Hematopoietic multipotent progenitor cell treated with erythropoietin and hydrocortisone succinate and interleukin-3 and kit ligand, for 17 days (in vitro differentiated cells): ENCODE data around the gene RDX.
"Not testable (repeated sequence)": the region's sequence is repeated elsewhere in the genome, so short reads cannot be mapped to it uniquely, and the experiment has no call there.

Experiments
- DNase-seq: peaks from one replicate; pipeline ENCODE4 v3.0.0-alpha.2; 2015; ENCODE audit warnings: low spot score

Gene RDX

DNA sequence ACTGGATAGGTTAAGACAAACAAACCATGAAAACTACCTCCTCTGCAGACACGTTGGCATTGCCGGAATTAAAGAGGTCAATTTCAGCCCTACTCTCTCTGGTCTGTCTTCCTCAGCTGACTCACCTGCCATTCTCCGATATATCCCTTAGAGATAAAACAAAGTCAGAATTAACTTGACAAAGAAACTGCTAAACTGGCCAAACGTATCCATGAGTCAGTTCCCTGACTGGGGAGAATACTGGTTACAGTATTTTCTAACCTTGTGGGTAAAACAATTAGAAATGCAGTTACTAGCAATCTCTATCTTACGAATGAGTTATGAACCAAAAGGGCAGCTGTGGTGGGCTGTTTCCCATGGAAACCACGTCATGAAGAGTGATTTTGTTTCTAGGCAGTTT is 96.2 kb downstream of the RDX start:
- DNase-seq, result no peak

DNA sequence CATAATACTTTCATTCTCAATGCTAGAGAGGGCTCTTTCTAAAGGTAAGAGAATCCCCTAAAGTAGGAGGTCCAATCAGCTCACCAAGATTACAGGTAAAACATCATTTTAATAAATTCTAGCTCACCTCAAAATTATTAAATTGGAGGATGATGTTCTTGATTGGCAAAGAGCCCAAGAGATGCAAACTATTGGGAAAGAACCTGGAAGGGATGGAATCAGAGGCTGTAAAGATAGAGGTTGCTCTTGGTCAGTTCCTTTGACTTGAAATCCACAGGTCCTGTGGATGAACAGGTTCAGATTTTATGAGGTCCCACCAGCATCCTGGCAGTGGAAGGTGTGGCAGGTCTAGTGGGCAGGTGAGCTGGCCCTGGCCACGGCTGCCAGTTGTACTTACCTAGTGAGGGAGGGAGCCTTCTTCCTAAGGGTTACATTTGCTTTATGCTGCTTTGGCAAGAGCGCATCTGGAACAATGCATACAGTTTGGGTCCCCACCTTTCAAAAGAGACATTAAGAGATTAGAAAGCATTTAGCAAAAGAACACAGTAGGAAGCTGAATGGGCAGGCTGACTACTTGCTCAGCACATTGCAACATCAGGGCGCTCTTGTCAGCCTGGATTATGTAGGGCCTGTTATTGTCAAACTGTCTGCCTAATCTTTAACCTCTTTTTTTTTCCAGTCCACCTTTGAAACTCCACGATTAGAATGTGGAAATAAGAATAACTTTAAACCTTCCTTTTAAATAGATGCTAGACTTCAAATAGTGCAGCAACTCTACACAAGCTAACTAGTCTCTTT is 97.0 kb downstream of the RDX start:
- DNase-seq, result no peak

DNA sequence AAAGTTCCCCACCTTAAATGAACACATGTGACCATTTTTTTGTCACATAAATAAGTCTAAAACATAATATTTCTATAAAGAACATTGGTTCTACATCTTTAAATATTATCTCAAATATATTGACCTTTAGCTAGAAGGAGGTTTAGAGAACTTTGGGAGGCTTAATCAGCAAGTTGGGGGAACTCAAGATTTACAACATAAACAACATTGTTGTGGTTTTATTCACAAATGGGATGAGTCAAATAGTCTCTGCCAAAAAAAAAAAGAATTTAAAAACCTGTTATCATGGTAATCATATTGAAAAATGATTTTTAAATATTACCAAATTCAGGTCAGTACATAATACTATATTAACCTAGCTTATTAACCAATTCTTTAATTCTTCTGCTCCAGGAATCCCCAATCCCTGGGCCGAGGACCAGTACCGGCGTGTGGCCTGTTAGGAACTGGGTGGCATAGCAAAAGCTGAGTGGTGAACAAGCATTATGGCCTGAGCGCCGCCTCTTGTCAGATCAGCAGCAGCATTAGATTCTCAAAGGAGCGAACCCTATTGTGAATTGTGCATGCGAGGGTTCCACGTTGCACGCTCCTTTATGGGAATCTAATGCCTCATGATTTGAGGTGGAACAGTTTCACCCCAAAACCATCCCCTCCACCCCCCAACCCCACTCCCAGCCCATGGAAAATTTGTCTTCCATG is 98.2 kb downstream of the RDX start:
- no peak for DNase-seq

DNA sequence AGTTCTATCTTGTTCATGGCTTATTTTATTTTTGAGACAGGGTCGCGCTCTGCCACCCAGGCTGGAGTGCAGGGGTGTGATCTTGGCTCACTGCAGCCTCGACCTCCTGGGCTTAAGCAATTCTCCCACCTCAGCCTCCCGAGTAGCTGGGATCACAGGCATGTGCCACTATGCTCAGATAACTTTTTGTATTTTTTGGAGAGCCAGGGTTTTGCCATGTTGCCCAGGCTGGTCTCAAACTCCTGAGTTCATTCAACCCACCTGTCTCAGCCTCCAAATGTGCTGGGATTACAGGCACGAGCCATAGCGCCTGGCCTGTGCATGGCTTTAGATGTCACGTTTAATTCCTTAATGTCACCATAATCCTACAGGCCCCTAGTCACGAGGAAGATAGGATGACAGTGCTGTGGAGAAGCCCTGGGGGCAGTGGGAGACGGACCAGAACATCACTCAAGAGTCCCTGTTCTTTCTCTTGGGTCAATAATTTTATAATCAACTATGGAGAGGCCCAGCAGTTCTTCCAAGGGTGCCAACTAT is 99.5 kb downstream of the RDX start:
- no peak for DNase-seq

DNA sequence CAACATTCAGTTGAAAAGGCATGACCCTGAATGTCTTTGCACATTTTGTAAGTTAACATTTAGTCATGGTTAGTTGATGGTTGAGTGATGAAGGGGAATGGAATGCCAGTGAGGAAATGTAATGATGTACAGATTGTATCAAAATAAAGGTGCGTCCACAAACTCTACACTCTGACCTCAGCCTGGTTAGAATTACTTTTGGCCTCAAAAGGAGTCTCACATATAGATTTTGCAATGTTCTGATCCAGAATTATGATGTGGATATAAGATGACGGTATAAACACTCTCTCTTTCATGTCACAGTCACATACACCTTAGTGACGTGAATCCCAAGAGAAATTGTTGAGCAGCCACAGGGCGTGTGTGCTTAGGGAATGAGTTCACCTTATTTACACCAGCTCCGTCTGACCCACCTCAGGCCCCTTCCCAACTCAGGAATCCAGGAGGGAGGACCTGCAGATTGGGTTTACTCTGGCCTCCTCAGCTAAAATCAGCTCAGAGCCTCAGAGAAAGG is 100.1 kb downstream of the RDX start:
- DNase-seq, result no peak

DNA sequence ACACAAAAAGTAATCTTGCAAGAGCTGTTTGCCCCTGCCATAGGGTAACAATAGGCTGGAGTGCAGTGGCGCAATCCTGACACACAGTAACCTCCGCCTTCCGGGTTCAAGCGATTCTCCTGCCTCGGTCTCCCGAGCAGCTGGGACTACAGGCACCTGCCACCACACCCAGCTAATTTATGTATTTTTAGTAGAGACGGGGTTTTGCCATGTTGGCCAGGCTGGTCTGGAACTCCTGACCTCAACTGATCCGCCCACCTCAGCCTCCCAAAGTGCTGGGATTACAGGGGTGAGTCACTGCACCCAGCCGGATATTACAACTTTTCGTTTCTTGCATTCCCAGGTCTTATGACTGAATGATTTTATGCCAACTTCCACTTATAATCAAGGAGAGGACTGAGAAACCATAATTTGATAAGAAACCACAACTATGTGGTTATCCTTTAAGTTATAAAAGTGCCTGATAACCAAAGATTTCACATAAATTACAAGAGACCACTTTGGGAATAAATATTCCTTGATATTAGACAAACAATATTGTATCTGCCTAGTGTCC is 102.1 kb downstream of the RDX start:
- not testable (repeated sequence) for DNase-seq

DNA sequence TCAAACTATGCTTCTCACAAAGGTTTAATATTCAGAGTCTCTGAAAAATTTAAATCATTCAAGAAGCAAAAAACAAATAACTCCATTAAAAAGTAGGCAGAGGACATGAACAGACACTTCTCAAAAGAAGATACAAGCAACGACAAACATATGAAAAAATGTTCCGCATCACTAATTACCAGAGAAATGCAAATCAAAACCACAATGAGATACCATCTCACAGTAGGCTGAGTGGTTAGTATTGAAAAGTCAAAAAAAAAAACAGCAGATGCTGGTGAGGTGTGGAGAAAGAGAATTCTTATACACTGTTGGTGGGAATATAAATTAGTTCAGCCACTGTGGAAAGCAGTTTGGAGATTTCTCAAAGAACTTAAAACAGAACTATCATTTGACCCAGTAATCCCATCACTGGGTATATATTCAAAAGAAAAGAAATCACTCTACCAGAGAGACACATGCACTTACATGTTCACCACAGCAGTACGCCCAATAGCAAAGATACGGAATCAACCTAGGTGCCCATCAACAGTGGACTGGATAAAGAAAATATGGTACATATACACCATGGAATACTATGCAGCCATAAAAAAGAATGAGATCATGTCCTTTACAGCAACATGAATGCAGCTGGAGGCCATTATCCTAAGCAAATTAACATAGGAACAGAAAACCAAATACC is 103.7 kb downstream of the RDX start:
- DNase-seq, result not testable (repeated sequence)

DNA sequence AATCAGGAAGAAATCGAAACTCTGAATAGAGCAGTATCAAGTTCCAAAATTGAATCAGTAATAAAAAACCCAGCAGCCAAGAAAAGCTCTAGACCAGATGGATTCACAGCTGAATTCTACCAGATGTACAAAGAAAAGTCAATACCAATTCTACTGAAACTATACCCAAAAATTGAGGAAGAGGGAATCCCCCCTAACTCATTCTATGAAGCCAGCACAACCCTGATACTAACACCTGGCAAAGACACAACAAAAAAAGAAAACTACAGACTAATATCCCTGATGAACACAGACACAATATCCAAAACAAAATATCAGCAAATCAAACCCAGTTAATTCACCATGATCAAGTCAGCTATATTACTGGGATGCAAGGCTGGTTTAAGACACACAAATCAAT is 105.5 kb downstream of the RDX start:
- DNase-seq, result no peak

DNA sequence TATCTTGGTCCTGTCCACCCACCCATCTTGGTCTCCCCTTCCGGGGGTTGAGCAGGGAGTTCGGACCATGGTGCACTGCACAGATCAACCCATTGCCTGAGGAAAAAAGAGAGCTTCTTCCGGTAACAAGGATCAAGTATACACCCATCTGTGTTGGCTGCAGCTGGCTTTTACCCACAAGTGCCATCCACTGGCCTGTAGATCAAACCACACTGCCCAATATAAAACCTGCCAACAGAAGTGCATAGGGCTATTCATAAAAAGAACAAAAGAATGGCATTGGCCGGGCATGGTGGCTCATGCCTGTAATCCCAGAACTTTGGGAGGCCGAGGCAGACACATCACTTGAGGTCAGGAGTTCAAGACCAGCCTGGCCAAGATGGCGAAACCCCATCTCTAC is 108.7 kb downstream of the RDX start:
- DNase-seq, result no peak

DNA sequence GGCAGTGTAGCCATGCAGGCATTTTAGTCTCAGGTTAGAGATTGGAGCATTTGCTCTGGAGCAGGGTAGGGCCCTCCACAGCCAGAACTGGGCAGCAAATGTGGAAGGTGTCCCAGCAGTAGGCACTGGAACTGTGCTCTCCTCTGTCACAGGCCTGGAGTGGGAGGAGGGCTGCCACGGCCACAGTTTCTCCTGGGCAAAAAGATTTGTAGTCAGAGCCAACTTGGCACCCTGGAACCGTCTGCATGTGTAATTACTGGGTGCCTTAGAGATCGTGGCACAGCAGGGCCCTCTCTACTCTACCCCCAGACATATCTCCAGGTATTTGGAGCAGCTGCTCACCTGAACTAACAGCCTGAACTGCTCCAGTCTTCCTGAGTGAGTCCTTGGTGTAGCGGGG is 109.5 kb downstream of the RDX start:
- DNase-seq, result no peak

DNA sequence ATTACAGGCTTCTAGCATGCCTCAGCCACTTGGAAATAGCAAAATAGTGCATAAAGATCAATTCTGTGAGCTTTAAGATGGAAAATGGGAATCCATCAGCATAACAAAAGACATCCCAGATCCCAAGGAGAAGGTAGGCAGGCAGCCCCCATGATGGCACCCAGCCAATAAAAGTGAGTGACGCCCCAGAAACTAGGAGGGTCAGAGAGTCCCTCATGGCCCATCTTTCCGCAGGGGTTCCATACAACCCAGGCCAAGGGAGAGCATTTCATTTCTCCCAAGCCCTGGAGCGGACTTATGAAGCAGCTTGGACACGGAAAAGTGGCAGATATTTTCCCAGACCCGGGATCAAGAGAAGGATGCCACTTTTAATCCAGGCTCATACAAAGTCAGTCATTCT is 110.0 kb downstream of the RDX start:
- DNase-seq, result no peak

DNA sequence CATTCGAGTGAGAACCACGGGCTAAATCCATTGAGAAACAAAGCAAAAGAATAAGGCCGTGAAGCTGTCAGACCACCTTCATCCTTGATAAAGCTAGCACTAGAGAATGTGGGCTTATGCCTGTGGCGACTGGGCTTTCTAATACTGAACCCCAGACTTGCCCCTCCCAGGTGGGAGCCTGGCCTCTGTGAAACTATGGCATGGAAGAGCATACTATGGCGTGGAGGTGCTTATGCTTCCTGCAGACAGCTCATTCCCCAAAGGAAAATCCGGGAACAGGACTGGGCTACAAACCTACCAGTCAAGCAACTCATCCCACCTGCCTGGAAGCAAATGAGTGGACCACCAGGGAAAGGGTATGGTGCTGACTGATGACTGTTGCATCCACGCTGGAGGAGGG is 110.8 kb downstream of the RDX start:
- DNase-seq, result no peak

DNA sequence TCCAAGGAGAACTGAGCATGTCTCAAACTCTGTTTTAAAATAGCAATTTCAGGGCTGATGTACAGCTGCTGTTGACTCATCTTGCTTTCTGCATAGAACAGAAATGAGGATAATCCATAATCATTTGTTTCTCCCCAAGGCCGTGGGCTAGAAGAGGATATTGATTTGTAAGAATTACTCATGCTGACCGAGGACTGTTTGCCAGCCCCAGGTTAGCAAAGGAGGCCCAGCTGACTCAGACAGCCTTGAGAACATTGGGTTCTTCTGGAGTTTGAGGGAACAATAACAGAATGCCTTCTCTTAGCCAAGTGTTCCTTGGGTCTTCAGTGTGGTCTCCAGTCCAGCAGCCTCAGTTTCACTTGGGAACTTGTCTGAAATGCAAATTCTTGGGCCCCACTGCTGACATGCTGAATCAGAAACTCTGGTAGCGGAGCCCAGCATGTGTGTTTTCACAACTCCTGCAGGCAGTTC is 111.3 kb downstream of the RDX start:
- no peak for DNase-seq

DNA sequence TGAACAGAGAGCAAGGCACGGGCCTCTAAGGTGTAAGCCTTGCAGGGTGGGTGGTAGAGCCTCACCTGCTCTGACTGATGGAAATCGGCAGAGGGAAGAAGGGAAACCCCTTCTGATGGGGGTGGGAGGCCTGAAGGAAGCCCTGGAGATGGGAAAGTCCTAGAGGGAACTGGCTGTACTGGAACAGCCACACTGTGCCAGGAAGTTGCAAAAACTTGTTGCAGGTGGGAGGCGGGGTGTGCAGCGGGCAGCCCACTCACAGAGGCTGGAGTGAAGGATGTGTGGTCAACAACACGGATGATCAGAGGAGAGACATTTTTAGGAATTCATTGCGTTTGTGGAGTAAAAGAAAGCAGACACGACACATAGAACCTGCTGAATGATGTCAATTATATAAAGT is 112.0 kb downstream of the RDX start:
- DNase-seq, result no peak

DNA sequence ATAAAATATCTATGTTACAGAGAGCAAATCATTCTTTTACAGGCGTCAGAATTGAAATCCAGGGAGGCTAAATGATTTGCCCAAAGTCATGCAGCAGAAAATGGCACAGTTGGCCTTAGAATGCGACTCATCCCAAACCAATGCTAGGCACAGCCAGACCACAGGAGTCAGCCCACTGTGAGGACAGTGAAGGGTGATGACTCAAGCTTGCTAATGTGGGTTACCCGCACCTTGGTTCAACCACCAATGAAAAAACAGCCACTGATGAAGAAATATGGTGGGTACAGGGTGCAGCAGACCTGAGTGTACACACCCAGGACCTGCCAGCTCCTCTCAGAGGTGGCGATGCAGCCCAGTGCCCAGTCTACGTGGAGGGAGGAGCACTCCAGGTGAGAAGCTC is 113.5 kb downstream of the RDX start:
- DNase-seq, result no peak

DNA sequence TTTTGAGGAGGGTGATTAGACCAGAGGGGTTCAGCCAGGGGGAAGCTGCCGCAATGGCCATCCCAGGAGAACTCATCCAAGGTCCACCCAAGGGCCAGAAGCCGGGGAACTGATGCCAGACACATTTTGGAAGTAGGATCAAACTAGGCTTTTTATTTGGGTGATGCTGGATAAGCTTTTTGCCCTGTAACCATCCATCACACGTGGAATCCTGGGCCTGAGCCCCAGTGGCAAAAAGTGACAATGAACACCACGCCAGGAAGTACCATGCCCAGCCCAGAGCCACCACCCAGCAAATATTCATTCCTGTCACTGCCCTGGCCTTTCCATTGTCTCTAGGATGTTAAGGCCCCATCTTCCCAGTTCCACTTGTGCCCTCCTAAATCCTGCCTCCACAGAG is 117.3 kb downstream of the RDX start:
- DNase-seq, result no peak

DNA sequence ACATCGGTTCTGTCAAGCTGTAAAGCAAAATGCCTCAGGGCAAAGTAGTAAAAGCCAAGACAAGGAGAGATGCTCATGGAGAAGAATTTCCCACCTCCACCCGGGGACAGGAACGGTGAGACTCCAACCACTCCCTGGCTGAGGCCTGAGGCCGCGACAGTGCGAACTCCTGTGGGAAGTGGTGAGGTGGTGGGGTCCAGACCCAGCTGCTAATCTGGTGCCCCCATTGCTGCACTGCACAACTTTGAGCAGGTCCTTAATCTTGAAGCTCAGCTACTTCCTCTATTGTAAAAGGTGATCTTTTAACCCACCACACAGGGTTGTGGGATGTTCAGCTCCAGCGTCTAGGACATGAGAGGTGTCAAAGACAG is 119.3 kb downstream of the RDX start:
- no peak for DNase-seq

DNA sequence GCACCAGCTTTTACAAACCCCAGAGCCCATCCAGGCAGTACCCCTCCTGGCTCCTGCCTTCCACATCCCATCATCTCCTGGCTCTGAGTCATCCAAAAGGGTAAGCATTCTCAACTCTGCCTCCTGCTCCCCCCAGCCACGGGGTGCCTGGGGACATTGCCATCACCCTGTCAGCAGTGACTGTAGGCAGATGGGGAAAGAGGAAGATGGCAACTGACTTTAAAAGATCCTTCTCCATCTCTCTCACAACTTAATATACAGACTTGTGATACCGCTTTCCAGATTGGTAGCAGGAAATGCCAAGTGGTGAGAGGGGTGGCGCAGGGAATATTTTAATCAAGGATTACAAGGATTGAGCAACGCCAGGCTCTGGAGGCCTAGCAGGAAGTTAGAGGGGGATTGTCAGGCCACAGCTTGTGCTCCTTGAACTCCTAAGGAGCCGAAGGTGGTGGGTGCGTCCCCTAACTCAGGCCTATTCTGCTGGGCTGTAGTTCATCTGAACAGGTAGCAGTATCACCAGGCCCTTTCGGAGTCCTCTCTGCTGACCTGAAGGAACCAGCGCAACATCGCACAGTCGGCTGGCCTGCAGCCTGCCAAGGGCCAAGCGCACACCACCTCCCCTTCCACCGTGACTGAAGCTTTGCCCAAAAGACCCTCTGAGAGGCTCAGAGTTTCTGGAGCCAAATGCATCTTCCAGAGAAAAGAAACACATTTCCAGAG is 119.9 kb downstream of the RDX start:
- no peak for DNase-seq

DNA sequence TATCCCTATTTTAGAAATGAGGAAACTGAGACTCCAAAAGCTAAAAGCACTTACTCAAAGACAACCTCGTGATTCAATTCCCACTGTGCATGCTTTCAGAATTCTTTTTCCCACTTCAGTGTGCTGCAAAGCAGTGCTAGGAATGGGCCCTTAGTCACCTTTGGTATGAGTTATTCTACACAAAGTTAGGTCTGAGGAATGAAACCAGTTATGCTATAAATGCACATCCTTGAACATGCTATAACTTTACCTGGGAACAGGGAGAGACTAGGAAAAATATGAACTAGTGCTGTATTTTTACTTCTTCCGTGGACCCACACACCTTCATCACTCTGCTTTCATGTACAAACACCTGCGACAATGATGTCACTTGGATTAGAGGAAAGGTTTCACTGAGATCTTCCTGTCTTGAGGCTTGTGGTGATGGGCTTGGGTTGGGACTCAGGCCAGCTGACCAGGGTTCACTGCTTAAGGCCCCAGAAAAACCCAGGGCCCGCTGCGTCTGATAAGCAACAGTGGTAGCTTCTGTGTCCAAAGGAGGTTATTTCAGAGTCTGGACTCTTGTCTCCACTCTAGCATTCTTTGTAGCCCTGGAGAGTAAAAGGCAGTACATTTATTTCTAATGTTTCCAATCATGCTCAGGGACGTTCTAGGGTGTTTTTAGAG is 121.6 kb downstream of the RDX start:
- no peak for DNase-seq

DNA sequence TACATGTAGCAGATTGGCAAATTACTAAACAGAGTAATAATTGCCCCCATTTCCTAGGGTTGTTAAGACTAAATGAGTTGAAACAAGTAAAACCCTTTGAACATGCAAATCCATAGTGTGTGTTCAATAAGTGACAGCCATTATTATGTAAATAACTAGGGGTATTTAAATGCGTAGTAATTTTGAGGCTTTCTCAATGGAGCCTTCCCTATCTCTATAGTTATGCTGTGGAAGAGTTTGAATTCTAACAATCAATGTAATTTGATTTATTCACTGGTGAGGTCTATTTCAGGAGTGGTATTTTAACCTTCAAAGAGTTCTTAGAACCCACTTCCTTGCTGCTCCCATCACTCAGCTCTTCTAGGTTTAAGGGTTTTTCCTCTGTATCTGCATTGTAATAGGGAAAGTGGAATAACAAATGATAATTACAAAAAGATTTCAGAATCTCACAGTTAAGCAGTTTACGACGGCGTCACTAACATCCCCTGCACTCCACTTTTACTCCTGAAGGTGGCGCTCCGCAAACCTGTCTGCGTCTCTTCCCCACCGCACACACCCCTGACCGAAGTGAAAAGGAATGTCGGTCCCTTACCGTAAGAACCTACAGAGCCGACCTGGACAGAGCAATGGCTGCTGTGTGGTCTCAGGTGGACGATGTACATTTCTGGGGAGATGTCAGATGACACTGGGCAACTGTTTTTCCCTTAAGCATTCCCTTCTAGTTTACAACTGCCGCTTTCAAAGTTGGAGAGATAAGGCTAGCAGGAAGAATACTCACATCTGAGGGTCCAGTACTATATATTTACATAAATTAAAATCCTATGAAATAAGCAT is 122.4 kb downstream of the RDX start:
- peak; percentile 25 for DNase-seq
